ENCODE data around the gene ATOX1.
"Not testable (repeated sequence)": the region's sequence is repeated elsewhere in the genome, so short reads cannot be mapped to it uniquely, and the experiment has no call there.

The ATOX1 gene

GRCh38 chr5:151758430-151759241, at the start of gene ATOX1:
TSS of gene ATOX1 (minus strand) at chr5:151758631. CDS start at chr5:151758551, 80 bp downstream.
- H3K36me3 Mint-ChIP-seq (ENCODE audit: low read depth), result peaks cover 7% of the 10 kb centered on the region
- H3K27me3 Mint-ChIP-seq, result no peaks in the 10 kb centered on the region
- H3K27ac Mint-ChIP-seq, result peak within 1 kb of the TSS; percentile 95

GRCh38 chr5:151805414-151806223, 47.2 kb upstream of the ATOX1 start:
- no peak overlapping the region for H3K4me3 Mint-ChIP-seq
- ATAC-seq (no peak), DNase-seq (no peak)
- H3K4me1 Mint-ChIP-seq, result peaks cover 39% of the 10 kb centered on the region
- H3K36me3 Mint-ChIP-seq (ENCODE audit: low read depth), result peaks cover 74% of the 10 kb centered on the region
- no peaks in the 10 kb centered on the region for H3K27me3 Mint-ChIP-seq
- H3K27ac Mint-ChIP-seq, result peak overlapping the region; percentile 68
- no peaks in the 10 kb centered on the region for H3K9me3 Mint-ChIP-seq

More at GRCh38 chr5:151758430-151759241, at the start of gene ATOX1:
- Mint-ChIP-seq H3K9me3 (no peaks in the 10 kb centered on the region), H3K4me1 (peaks cover 42% of the 10 kb centered on the region), H3K4me3 (peak within 1 kb of the TSS; percentile 88)
- DNase-seq (peak; percentile 94), ATAC-seq (peak; percentile 96)

GRCh38 chr5:151800532-151800931, 42.1 kb upstream of the ATOX1 start:
- H3K9me3 Mint-ChIP-seq, result no peaks in the 10 kb centered on the region
- no peak overlapping the region for H3K4me3 Mint-ChIP-seq
- H3K27ac Mint-ChIP-seq, result no peak overlapping the region
- H3K36me3 Mint-ChIP-seq (ENCODE audit: low read depth), result peaks cover 69% of the 10 kb centered on the region
- DNase-seq, result no peak
- ATAC-seq, result peak; percentile 18
- H3K27me3 Mint-ChIP-seq, result no peaks in the 10 kb centered on the region
- peaks cover 49% of the 10 kb centered on the region for H3K4me1 Mint-ChIP-seq

GRCh38 chr5:151799407-151799806, 41.0 kb upstream of the ATOX1 start:
- Mint-ChIP-seq H3K27ac (peak overlapping the region; percentile 58), H3K9me3 (no peaks in the 10 kb centered on the region), H3K27me3 (no peaks in the 10 kb centered on the region), H3K36me3 (ENCODE audit: low read depth) (peaks cover 65% of the 10 kb centered on the region), H3K4me1 (peaks cover 42% of the 10 kb centered on the region), H3K4me3 (no peak overlapping the region)
- peak; percentile 58 for ATAC-seq
- DNase-seq, result peak; percentile 10

GRCh38 chr5:151798674-151799073, 40.2 kb upstream of the ATOX1 start:
- no peaks in the 10 kb centered on the region for H3K27me3 Mint-ChIP-seq
- no peak for ATAC-seq
- H3K4me3 Mint-ChIP-seq, result no peak overlapping the region
- H3K27ac Mint-ChIP-seq, result peak overlapping the region; percentile 65
- peaks cover 65% of the 10 kb centered on the region for H3K36me3 Mint-ChIP-seq (ENCODE audit: low read depth)
- DNase-seq, result no peak
- peaks cover 36% of the 10 kb centered on the region for H3K4me1 Mint-ChIP-seq
- no peaks in the 10 kb centered on the region for H3K9me3 Mint-ChIP-seq

- Mint-ChIP-seq H3K27ac (no peak overlapping the region), H3K27me3 (no peaks in the 10 kb centered on the region), H3K4me1 (peaks cover 33% of the 10 kb centered on the region), H3K36me3 (ENCODE audit: low read depth) (peaks cover 71% of the 10 kb centered on the region), H3K4me3 (no peak overlapping the region), H3K9me3 (no peaks in the 10 kb centered on the region)
- ATAC-seq (no peak), DNase-seq (no peak)
Measured at GRCh38 chr5:151795426-151795825, 37.0 kb upstream of the ATOX1 start.

- Mint-ChIP-seq H3K36me3 (ENCODE audit: low read depth) (peaks cover 70% of the 10 kb centered on the region), H3K4me1 (peaks cover 20% of the 10 kb centered on the region), H3K27me3 (no peaks in the 10 kb centered on the region), H3K27ac (no peak overlapping the region), H3K9me3 (no peaks in the 10 kb centered on the region), H3K4me3 (no peak overlapping the region)
- no peak for ATAC-seq
- DNase-seq, result no peak
Measured at GRCh38 chr5:151793358-151793757, 34.9 kb upstream of the ATOX1 start.

GRCh38 chr5:151787817-151788216, 29.4 kb upstream of the ATOX1 start:
- Mint-ChIP-seq H3K27ac (no peak overlapping the region), H3K9me3 (no peaks in the 10 kb centered on the region)

GRCh38 chr5:151786468-151786867, 28.0 kb upstream of the ATOX1 start:
- no peaks in the 10 kb centered on the region for H3K9me3 Mint-ChIP-seq
- no peaks in the 10 kb centered on the region for H3K27me3 Mint-ChIP-seq
- no peak overlapping the region for H3K27ac Mint-ChIP-seq
- DNase-seq (no peak), ATAC-seq (no peak)
- peaks cover 44% of the 10 kb centered on the region for H3K36me3 Mint-ChIP-seq (ENCODE audit: low read depth)
- H3K4me3 Mint-ChIP-seq, result no peak overlapping the region
- peaks cover 45% of the 10 kb centered on the region for H3K4me1 Mint-ChIP-seq

More at GRCh38 chr5:151787817-151788216, 29.4 kb upstream of the ATOX1 start:
- ATAC-seq, result no peak
- H3K4me3 Mint-ChIP-seq, result no peak overlapping the region
- DNase-seq, result no peak
- H3K27me3 Mint-ChIP-seq, result no peaks in the 10 kb centered on the region
- H3K36me3 Mint-ChIP-seq (ENCODE audit: low read depth), result peaks cover 52% of the 10 kb centered on the region
- H3K4me1 Mint-ChIP-seq, result peaks cover 35% of the 10 kb centered on the region

GRCh38 chr5:151784141-151784540, 25.7 kb upstream of the ATOX1 start:
- H3K36me3 Mint-ChIP-seq (ENCODE audit: low read depth), result peaks cover 33% of the 10 kb centered on the region
- no peak overlapping the region for H3K27ac Mint-ChIP-seq
- H3K27me3 Mint-ChIP-seq, result no peaks in the 10 kb centered on the region
- no peaks in the 10 kb centered on the region for H3K9me3 Mint-ChIP-seq
- no peak overlapping the region for H3K4me3 Mint-ChIP-seq
- DNase-seq, result no peak
- H3K4me1 Mint-ChIP-seq, result peaks cover 59% of the 10 kb centered on the region
- ATAC-seq, result no peak

- peaks cover 34% of the 10 kb centered on the region for H3K36me3 Mint-ChIP-seq (ENCODE audit: low read depth)
- H3K9me3 Mint-ChIP-seq, H3K27ac Mint-ChIP-seq, DNase-seq, ATAC-seq, H3K4me3 Mint-ChIP-seq, H3K27me3 Mint-ChIP-seq: not testable (repeated sequence)
- peaks cover 64% of the 10 kb centered on the region for H3K4me1 Mint-ChIP-seq
Measured at GRCh38 chr5:151783664-151784063, 25.2 kb upstream of the ATOX1 start.

- Mint-ChIP-seq H3K4me3 (no peak overlapping the region), H3K4me1 (peaks cover 83% of the 10 kb centered on the region), H3K36me3 (ENCODE audit: low read depth) (peaks cover 38% of the 10 kb centered on the region), H3K27ac (peak overlapping the region; percentile 33), H3K9me3 (no peaks in the 10 kb centered on the region), H3K27me3 (no peaks in the 10 kb centered on the region)
- ATAC-seq (no peak), DNase-seq (no peak)
Measured at GRCh38 chr5:151781201-151781600, 22.8 kb upstream of the ATOX1 start.

- no peak overlapping the region for H3K27ac Mint-ChIP-seq
- ATAC-seq (no peak), DNase-seq (no peak)
- H3K9me3 Mint-ChIP-seq, result no peaks in the 10 kb centered on the region
- H3K36me3 Mint-ChIP-seq (ENCODE audit: low read depth), result peaks cover 42% of the 10 kb centered on the region
- H3K27me3 Mint-ChIP-seq, result no peaks in the 10 kb centered on the region
- H3K4me3 Mint-ChIP-seq, result no peak overlapping the region
- peaks cover 86% of the 10 kb centered on the region for H3K4me1 Mint-ChIP-seq
Measured at GRCh38 chr5:151780348-151780747, 21.9 kb upstream of the ATOX1 start.

- ATAC-seq, result no peak
- Mint-ChIP-seq H3K27me3 (no peaks in the 10 kb centered on the region), H3K27ac (peak overlapping the region; percentile 52), H3K4me1 (peaks cover 89% of the 10 kb centered on the region), H3K9me3 (no peaks in the 10 kb centered on the region), H3K4me3 (peak overlapping the region; percentile 7), H3K36me3 (ENCODE audit: low read depth) (peaks cover 49% of the 10 kb centered on the region)
- no peak for DNase-seq
Measured at GRCh38 chr5:151779531-151780125, 21.2 kb upstream of the ATOX1 start.

Data from activated naive CD8-positive, alpha-beta T cell treated with anti-CD3 and anti-CD28 coated beads, Interleukin-2, amount 50 U/mL, for 24 hours (primary cell).